ENCODE measurements around the gene CFAP119.

Gene CFAP119

DNA sequence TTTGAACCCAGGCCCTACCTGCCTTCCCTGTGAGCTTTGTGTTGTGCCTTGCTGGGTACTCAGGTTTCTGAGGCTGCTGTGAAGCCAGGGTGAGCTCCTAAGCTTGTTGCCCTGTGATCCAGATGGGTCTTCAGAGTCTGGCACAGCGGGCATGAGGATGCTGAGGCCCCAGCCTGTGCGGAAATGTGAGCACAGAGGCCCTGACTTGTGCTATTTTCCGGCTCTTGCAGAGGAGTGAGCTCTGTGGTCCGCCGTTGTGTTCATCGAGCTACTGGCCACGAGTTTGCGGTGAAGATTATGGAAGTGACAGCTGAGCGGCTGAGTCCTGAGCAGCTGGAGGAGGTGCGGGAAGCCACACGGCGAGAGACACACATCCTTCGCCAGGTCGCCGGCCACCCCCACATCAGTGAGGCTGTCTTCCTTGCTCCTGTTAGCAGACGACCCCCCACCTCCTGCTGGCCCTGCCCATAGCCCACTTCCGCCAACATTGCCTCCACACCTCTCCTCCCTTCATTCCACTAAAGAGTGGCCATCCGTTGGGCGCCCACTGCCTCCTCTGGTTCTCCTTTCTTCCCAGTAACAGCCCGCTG, 10.9 kb downstream of the CFAP119 start:
- Histone ChIP-seq H3K4me1 (ENCODE audit: insufficient read depth, low read length, severe bottlenecking) (peaks cover 17% of the 10 kb centered on the region), H3F3A (ENCODE audit: insufficient read depth, low read length) (peaks cover 4% of the 10 kb centered on the region; the same call in 1 of the 2 replicates), H2AFZ (ENCODE audit: low read length) (no peak overlapping the region), H3K27me3 (ENCODE audit: insufficient read depth, low read length) (no peaks in the 10 kb centered on the region), H3K4me3 (ENCODE audit: low read depth, low read length, poor library complexity, severe bottlenecking) (no peak overlapping the region), H3K27ac (ENCODE audit: low read depth, low read length, poor library complexity, severe bottlenecking) (no peak overlapping the region), H3K36me3 (ENCODE audit: insufficient read depth, low read length) (peaks cover 46% of the 10 kb centered on the region), H3K79me2 (ENCODE audit: insufficient read depth, low read length) (peaks cover 14% of the 10 kb centered on the region), H3K9ac (ENCODE audit: low read length) (no peak overlapping the region), H3K9me3 (ENCODE audit: low read length) (no peaks in the 10 kb centered on the region), H4K20me1 (ENCODE audit: insufficient read depth, low read length) (no peaks in the 10 kb centered on the region), H3K4me2 (ENCODE audit: low read length) (no peak overlapping the region), H3K9me2 (ENCODE audit: low read depth, low read length) (no peaks in the 10 kb centered on the region)
- no peak for TF ChIP-seq EZH2 (IDR thresholded peaks at IDR 0.05; ENCODE audit: borderline replicate concordance, low read length)
- TF ChIP-seq CTCF (IDR thresholded peaks at IDR 0.05; ENCODE audit: low read length): no peak

DNA sequence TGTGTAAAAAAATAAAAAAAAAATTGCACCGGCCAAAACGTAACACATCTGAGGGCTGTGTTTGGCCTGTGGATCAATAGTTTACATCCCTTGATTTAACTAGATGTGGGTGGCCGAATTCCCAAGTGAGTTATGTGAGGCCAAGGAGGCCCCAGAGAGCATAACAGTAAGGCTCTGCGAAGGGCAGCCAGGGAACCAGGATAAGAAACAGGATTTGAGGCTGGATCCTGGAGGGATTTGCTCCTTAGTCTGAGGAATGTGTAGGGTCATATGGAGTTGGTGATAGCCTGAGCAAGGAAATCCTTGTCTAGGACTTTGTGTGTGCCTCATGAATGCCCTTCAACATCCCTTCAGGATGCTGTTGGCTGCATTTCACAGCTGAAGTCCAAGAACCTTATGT, 11.7 kb downstream of the CFAP119 start:
- H3K36me3 ChIP-seq (ENCODE audit: insufficient read depth, low read length): peaks cover 45% of the 10 kb centered on the region
- H4K20me1 ChIP-seq (ENCODE audit: insufficient read depth, low read length): no peaks in the 10 kb centered on the region
- no peak overlapping the region for H2AFZ ChIP-seq (ENCODE audit: low read length)
- H3K27ac ChIP-seq (ENCODE audit: low read depth, low read length, poor library complexity, severe bottlenecking): no peak overlapping the region
- no peak overlapping the region; the same call in 1 of the 2 replicates for H3K9ac ChIP-seq (ENCODE audit: low read length)
- peaks cover 17% of the 10 kb centered on the region for H3K4me1 ChIP-seq (ENCODE audit: insufficient read depth, low read length, severe bottlenecking)
- H3K4me2 ChIP-seq (ENCODE audit: low read length): no peak overlapping the region
- TF ChIP-seq CTCF (IDR thresholded peaks at IDR 0.05; ENCODE audit: low read length): no peak
- TF ChIP-seq EZH2 (IDR thresholded peaks at IDR 0.05; ENCODE audit: borderline replicate concordance, low read length): no peak
- peaks cover 4% of the 10 kb centered on the region; the same call in 1 of the 2 replicates for H3F3A ChIP-seq (ENCODE audit: insufficient read depth, low read length)
- H3K79me2 ChIP-seq (ENCODE audit: insufficient read depth, low read length): peaks cover 14% of the 10 kb centered on the region
- no peak overlapping the region for H3K4me3 ChIP-seq (ENCODE audit: low read depth, low read length, poor library complexity, severe bottlenecking)
- H3K27me3 ChIP-seq (ENCODE audit: insufficient read depth, low read length): no peaks in the 10 kb centered on the region
- H3K9me2 ChIP-seq (ENCODE audit: low read depth, low read length): no peaks in the 10 kb centered on the region
- no peaks in the 10 kb centered on the region for H3K9me3 ChIP-seq (ENCODE audit: low read length)

GRCh38 chr16:30748634-30749445, 13.0 kb downstream of the CFAP119 start:
- TF ChIP-seq CTCF (IDR thresholded peaks at IDR 0.05; ENCODE audit: low read length) (no peak), EZH2 (IDR thresholded peaks at IDR 0.05; ENCODE audit: borderline replicate concordance, low read length) (no peak)
- Histone ChIP-seq H3K27ac (ENCODE audit: low read depth, low read length, poor library complexity, severe bottlenecking) (no peak overlapping the region), H3K4me3 (ENCODE audit: low read depth, low read length, poor library complexity, severe bottlenecking) (peak overlapping the region; percentile 90), H3F3A (ENCODE audit: insufficient read depth, low read length) (peaks cover 4% of the 10 kb centered on the region; the same call in 1 of the 2 replicates), H3K79me2 (ENCODE audit: insufficient read depth, low read length) (peaks cover 14% of the 10 kb centered on the region), H2AFZ (ENCODE audit: low read length) (no peak overlapping the region), H3K4me1 (ENCODE audit: insufficient read depth, low read length, severe bottlenecking) (peaks cover 17% of the 10 kb centered on the region), H3K9ac (ENCODE audit: low read length) (peak overlapping the region; percentile 86), H3K9me2 (ENCODE audit: low read depth, low read length) (no peaks in the 10 kb centered on the region), H3K36me3 (ENCODE audit: insufficient read depth, low read length) (peaks cover 42% of the 10 kb centered on the region), H4K20me1 (ENCODE audit: insufficient read depth, low read length) (no peaks in the 10 kb centered on the region), H3K27me3 (ENCODE audit: insufficient read depth, low read length) (no peaks in the 10 kb centered on the region), H3K4me2 (ENCODE audit: low read length) (peak overlapping the region; percentile 72), H3K9me3 (ENCODE audit: low read length) (no peaks in the 10 kb centered on the region)

All from OCI-LY1 (cell line).